HG03575 (cell line): Measurements from ENCODE around the gene SLC35A1.

Experiments used
- ATAC-seq: cut with Tn5 transposase; IDR thresholded peaks from one replicate; pipeline ENCODE4 v1.9.1; 2021; ENCODE audit not compliant: unreplicated experiment, insufficient number of reproducible peaks, low FRiP score; ENCODE audit errors: extremely low read depth

Gene SLC35A1

DNA sequence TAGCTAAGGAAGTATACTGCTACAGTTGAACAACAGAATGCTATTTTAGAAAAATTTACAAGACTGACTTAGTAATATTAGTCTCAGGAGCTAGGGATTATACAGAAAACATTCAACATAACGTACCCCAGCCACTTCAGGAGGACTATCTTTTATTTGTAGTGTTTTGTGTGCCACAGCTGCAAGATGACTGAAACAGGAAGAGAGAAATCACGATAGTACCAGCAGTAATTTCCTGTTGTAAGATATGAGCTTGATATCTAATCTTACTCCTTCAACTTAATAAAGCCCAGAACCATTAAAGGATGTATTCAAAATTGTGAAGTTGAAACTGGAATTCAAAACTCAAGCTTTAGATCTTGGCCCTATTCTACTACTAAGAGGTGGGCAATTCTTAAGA, 42.1 kb downstream of the SLC35A1 start:
- no peak for ATAC-seq

DNA sequence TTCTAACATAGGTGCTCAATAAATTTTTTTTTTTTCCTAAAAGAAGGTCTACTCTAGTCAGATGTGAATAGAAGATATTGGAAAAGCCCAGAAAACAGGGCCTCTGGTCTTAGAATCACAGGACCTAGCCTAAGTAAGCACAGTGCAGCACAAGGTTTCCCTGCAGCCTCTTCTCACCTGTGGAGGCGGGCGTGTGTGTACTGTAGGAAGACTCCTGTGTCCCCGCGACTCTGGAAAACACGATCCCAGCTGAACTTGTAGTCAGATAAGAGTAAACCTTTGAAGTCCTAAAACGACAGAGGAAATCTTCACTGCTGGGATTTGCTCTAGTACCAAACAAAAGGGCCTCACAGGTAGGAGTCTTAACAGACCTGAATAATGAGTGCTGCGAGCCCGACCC, 45.7 kb downstream of the SLC35A1 start:
- no peak for ATAC-seq

DNA sequence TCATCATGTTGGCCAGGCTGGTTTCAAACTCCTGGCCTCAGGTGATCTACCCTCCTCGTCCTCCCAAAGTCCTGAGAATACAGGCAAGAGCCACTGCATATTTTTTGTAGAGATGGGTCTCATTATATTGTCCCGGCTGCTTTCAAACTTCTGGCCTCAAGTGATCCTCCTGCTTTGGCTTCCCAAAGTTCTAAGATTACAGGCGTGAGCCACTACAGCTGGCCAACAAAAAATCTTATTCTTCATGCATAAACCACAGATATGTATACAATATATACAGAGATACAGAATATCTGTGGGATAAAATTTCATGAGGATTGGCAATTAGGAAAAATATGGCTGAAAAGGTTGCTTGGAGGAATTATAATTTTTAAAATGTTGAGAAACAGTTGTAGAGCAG, 49.9 kb downstream of the SLC35A1 start:
- no peak for ATAC-seq

DNA sequence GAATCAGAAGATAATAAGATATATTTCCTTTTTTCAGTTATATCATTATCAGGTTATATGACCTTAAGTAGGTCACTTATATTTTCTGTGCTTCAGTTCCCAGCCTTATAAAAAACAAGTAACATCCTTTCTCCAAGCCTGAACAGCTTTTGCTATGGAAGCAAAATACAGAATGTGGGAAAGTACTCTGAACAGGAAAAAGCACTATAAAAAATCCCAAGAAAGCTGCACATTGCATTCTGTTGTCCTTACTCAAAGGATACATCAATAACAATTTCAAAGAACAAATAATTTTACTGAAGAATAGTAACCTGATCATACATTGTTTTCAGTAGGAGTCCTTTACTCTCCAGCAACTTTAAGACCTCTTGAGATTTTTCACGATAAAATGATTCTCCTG, 56.4 kb downstream of the SLC35A1 start:
- no peak for ATAC-seq

DNA sequence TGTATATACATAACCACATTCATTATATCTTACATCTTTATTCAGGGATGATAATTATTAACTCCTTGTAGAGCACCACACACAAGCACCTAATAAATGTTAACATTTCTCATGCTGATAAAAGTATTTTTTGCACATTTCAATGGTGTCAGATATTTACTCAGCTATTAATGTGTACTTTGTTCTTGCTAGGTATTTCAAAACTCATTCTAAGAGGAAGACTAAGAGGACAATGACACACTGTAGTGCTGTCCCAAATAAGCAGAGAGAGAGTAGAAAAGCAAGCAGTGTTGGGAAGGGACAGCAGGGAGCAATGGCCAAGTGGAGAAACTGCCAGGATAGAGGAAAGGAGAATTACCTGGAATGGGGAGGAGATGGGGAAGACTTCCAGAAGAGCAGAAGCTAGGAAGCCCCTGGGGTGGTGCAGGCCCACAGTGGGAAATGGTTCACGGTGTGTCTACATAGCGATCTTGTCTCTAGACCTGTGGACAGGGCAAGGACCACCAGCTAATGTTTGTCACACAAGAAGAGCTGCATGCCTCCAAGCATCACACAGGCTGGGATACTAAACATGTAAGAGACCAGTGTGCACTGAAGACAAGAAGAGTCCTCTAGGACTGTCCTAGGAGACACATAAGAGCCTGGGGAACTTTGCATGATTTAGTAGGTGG, 61.7 kb downstream of the SLC35A1 start:
- no peak for ATAC-seq

DNA sequence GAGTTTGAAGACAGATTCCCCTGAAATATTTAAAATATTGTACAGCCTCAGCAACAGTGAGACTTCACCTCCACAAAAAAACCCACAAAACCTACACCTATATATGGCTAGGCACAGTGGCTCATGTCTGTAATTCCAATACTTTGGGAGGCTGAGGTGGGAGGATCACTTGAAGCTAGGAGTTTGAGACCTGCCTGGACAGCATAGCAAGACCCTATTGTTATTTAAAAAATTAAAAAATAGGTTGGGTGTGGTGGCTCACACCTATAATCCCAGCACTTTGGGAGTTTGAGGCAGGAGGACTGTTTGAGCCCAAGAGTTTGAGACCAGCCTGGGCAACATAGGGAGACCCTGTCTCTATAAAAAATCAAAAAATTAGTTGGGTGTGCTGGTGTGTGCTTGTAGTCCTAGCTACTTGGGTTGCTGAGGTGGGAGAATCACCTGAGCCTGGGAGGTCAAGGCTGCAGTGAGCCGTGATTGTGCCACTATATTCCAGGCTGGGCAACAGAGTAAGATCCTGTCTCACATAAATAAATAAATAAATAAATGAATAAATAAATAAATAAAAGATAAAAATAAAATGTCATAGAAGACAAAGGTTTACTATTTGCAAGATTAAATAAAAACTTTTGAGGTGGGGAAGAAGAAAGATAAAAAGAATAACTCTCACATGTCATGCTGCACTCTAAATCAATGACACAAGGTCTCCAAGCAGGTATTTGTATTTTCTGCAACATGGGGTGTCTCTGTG, 65.9 kb downstream of the SLC35A1 start:
- ATAC-seq, result no peak

DNA sequence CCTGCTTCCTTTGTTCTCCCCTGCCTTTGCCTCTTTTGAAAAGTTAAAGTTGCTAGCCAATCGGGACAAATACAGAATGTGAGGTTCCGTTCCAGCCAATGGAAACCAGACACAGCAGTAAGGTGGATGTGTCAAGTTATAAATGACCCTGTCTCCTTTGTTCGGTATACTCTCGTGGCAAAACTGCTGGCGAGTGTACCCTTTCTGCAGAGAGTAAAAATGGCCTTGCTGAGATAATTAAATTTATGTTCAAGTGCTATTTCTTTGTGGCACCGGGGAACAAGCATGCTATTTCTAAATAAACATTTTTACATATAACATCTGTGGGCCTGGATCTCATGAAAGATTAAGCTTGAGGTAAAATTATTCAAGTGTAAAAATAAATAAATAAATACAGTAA, 66.8 kb downstream of the SLC35A1 start:
- ATAC-seq, result no peak

DNA sequence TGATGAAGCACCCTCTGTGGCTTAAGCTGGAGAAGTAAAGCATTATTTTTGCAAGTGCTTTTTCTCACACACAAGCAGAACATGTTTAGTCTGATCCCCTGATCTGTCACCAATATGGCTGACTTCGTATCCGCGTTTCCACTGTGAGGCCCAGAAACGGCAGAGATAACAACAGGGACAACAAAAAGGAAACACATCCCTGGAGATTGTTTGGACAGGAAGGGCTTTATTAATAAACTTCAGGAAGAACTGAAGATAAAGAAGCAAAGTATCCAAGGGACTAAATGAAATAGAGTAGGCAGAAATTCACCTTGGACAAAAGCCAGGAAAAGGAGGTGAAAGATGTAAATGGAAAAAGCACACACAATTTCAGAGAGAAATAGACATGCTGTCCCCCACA, 67.8 kb downstream of the SLC35A1 start:
- no peak for ATAC-seq

DNA sequence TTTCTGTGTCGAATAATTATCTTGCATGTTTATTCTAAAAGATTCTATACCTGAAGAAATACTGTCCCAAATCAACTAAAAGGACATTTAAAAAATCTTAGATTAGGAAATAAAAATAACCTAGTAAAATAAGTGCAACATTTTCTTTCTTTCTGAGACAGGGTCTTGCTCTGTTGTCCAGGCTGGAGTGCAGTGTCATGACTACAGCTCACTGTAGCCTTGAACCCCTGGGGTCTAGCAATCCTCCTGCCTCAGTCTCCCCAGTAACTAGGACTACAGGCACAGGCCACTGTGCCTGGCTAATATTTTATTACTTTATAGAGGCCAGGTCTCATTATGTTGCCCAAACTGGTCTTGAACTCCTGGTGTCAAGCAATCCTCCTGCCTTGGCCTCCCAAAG, 68.3 kb downstream of the SLC35A1 start:
- ATAC-seq, result no peak

DNA sequence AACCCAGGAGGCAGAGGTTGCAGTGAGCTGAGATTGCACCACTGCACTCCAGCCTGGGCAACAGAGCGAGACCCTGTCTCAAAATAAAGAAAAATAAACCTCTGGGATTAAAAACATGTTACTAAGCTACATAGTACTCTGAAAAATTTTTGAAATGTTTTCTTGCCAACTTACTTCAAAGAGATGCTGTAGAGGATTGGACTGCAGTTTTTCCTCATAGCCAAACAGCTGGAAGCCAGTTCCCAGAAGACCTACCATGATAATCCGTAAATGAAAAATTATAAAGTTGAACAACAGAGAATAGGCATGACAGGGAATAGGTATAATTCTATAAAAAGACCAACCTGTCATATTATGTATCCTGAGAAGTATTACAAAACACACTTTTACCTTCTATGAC, 69.0 kb downstream of the SLC35A1 start:
- ATAC-seq, result no peak

DNA sequence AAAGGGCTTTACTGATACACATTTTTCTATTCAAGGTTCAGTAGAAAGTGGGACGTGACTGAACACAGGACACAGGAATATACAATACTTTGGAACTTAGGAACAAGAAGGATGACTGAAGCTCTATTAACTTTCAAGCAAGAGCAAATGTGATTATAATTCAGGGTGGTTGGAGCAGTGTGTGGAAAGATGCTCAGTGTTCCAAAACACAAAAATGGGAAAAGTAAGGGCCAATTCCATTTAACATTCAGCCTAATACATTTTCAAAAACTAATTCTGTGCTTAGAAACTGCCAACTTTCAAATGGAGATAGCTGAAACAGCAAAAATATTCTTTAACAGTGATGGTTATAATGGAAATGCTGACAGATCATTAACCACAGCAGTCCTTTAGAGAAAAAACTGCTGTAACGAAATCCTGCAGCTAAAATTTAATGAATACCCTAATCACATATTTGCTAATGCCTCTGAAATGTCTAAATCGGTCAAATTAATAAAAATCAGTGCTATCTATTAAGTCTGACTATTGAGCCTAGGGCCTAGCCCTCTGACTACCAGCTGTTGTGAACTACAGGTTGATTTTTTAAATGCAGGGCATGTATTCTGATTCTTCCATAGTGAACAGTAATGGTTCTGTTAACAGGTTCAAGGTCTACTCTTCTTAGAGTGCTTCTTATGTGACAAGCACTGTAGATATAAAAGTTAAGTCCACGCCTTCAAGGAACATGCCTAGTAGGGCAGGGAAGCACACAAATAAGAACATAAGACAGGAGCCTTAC, 71.1 kb downstream of the SLC35A1 start:
- no peak for ATAC-seq

DNA sequence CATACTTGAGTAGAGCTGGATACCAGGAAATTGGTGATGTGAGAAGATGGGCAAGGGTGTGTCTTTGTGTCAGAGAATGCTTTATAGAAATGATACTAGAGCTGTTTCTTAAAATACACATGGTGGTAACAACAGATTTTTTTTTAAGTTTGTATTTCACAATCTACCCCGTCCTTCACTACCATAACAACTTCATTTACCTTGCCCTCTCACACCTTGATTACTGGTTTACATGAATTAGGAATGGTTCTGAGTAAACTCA, 71.6 kb downstream of the SLC35A1 start:
- ATAC-seq, result no peak

DNA sequence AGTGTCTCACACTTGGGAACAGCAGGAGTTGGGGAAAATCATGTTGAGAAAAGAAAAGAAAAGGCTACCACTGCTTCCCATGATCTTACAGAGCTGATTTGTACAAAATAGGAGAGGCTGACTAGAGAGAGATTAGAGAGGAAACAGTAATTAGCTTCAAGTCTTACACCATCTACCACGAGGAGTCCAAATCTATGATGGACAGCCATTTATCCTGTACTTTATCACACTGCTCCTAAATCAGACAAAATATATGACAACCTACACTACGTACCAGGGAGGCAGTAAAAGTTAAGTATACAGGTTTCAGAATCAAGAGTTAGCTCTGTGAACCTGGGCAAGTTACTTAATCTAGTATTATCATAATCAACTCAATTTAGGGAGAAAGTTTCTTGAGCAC, 79.0 kb downstream of the SLC35A1 start:
- no peak for ATAC-seq

DNA sequence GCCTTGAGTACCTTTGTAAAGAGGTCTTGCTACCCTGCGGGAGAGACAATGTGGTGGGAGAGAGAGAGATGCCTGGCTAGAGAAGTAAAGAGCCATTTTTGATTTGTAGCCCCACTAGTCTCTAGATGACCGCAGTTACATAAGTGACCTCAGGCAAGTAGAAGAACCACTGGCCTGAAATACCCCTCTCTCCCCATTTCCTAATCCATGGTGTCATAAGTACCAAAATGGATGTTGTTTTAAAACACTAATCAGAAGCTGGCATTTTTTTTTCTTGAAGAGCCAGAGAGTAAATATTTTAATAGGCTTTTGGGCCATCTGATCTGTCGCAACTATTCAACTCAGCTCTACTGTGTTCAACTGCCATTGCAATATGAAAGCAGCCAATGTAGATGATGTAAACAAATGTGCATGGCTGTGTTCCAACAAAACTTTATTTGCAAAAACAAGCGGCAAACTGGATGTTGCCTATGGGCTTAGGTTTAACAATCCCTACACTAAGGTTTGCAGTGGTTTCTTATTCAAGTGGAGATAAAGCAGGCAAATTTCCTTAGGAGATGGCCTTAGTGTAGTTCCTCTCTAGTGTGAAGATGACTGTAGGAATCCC, 80.5 kb downstream of the SLC35A1 start:
- no peak for ATAC-seq

DNA sequence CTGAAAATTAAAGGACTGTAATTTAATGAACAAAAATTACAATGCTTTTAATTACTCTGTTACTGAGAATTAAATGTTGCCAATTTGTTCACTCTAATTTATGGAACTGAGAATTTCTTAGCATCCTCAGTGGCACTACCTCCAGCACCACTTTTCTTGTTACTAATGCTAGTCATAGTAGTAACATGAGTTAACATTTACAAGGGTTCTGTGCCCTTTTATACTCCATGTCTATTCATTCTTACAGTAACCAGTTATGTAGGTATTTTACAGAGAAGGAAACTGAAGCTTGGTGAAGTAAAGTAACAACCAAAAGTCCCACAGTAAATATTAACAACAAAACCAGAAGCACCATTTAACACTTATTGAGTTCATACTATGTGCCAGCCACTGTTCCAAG, 82.7 kb downstream of the SLC35A1 start:
- ATAC-seq, result no peak

DNA sequence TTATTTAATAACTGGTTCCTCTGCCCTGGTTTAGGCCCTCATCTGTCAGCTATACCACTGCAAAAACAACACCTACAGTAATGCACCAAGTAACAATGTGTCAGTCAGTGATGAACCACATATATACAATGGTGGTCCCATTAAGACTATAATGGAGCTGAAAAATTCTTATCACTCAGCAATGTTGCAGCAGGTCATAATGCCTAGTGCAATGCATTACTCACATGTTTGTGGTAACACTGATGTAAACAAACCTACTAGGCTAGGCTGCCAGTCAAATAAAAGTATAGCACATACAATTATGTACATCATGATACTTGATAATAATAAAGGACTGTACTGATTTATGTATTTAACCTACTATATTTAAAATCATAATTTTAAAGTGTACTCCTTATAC, 85.7 kb downstream of the SLC35A1 start:
- ATAC-seq, result no peak

DNA sequence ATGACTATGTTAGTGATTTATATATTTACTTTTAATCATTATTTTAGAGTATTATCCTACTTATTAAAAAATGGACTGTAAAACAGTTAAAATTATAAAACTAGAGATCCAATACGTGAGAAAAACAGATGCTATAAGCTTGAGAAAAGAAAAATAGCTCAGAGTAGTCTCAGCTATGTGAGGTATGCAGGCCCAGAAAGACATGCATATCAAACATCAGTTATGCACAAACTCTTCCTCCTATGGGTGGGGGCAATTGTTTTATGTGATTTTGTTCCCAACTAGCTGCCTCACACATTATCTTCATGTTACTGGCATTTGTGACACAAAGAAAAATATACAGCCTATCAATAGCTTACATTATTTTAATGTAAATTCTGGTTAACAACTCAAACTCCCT, 88.2 kb downstream of the SLC35A1 start:
- ATAC-seq, result no peak
